Medulla oblongata (tissue), 1 donor: ENCODE measurements around the gene UNC50.
"Not testable (repeated sequence)": the region's sequence is repeated elsewhere in the genome, so short reads cannot be mapped to it uniquely, and the experiment has no call there.

ENCODE experiments used
- DNase-seq: peaks from one replicate; pipeline ENCODE4 v3.0.0-alpha.2; 2015; ENCODE audit errors: extremely low spot score

UNC50 gene

GRCh38 chr2:98576666-98577312 lies 31.6 kb upstream of the UNC50 start:
- DNase-seq = no peak

- DNase-seq = no peak
Measured at GRCh38 chr2:98577313-98577712, 31.1 kb upstream of the UNC50 start.

GRCh38 chr2:98578231-98578630 lies 30.2 kb upstream of the UNC50 start:
- DNase-seq = no peak

- no peak for DNase-seq
Measured at GRCh38 chr2:98579926-98580325, 28.5 kb upstream of the UNC50 start.

GRCh38 chr2:98580656-98581284 lies 27.6 kb upstream of the UNC50 start:
- DNase-seq = no peak

- no peak for DNase-seq
Measured at GRCh38 chr2:98582523-98582922, 25.9 kb upstream of the UNC50 start.

- no peak for DNase-seq
Measured at GRCh38 chr2:98583276-98583675, 25.1 kb upstream of the UNC50 start.

GRCh38 chr2:98583816-98584618 lies 24.4 kb upstream of the UNC50 start:
- DNase-seq = no peak

GRCh38 chr2:98585386-98585785 lies 23.0 kb upstream of the UNC50 start:
- DNase-seq = no peak

- DNase-seq = no peak
Measured at GRCh38 chr2:98586551-98587140, 21.7 kb upstream of the UNC50 start.

GRCh38 chr2:98588880-98589431 lies 19.4 kb upstream of the UNC50 start:
- DNase-seq = no peak

- DNase-seq = no peak
Measured at GRCh38 chr2:98589489-98589888, 18.9 kb upstream of the UNC50 start.

- no peak for DNase-seq
Measured at GRCh38 chr2:98592565-98592964, 15.8 kb upstream of the UNC50 start.

- DNase-seq = not testable (repeated sequence)
Measured at GRCh38 chr2:98594665-98595064, 13.7 kb upstream of the UNC50 start.

GRCh38 chr2:98598781-98599428 lies 9.5 kb upstream of the UNC50 start:
- no peak for DNase-seq

GRCh38 chr2:98601532-98602132 lies 6.8 kb upstream of the UNC50 start:
- DNase-seq = no peak

- DNase-seq = no peak
Measured at GRCh38 chr2:98604547-98604946, 3.8 kb upstream of the UNC50 start.

GRCh38 chr2:98605076-98605475 lies 3.3 kb upstream of the UNC50 start:
- no peak for DNase-seq

GRCh38 chr2:98606431-98606830 lies 2.0 kb upstream of the UNC50 start:
- no peak for DNase-seq

GRCh38 chr2:98607104-98607503 lies 1.3 kb upstream of the UNC50 start:
- no peak for DNase-seq

GRCh38 chr2:98607741-98608115 lies 661 bp upstream of the UNC50 start:
- peak; percentile 7 for DNase-seq
